Smooth muscle cell (in vitro differentiated cells): ENCODE measurements around the gene UQCR10. TPM values are rescaled to one million over a fixed set of nuclear protein-coding genes. Genes with fewer than 3 reads are reported as not detected.

ENCODE experiments used
- DNase-seq: peaks from one replicate; lab custom pipeline; 2025; ENCODE audit not compliant: unreplicated experiment; lab: John Stamatoyannopoulos, UW
- H2AFZ ChIP-seq: fragments of 200-600 bp; sonication (generic); 2 replicates; pipeline ENCODE4 v1.6.0; 2016; ENCODE audit warnings: antibody characterized with exemption, low read depth, mild to moderate bottlenecking
- H3F3A ChIP-seq: fragments of 200-600 bp; sonication (generic); 2 replicates; pipeline ENCODE4 v1.6.0; 2017; ENCODE audit warnings: antibody characterized with exemption, low read depth
- H3K27ac ChIP-seq: fragments of 200-600 bp; sonication (generic); 2 replicates; pipeline ENCODE4 v1.5.1; 2016; ENCODE audit warnings: low read depth, mild to moderate bottlenecking
- H3K27me3 ChIP-seq: fragments of 200-600 bp; sonication (generic); 2 replicates; pipeline ENCODE4 v1.6.1; 2016; ENCODE audit warnings: low read depth, mild to moderate bottlenecking
- H3K36me3 ChIP-seq: fragments of 200-600 bp; sonication (generic); 2 replicates; pipeline ENCODE4 v1.5.1; 2016; ENCODE audit warnings: low read depth
- H3K4me1 ChIP-seq: fragments of 200-600 bp; sonication (generic); 2 replicates; pipeline ENCODE4 v1.5.1; 2016; ENCODE audit warnings: low read depth
- H3K4me2 ChIP-seq: fragments of 200-600 bp; sonication (generic); 2 replicates; pipeline ENCODE4 v1.6.0; 2016; ENCODE audit warnings: mild to moderate bottlenecking
- H3K4me3 ChIP-seq: fragments of 200-600 bp; sonication (generic); 2 replicates; pipeline ENCODE4 v1.5.1; 2016; ENCODE audit warnings: mild to moderate bottlenecking
- H3K79me2 ChIP-seq: fragments of 200-600 bp; sonication (generic); 2 replicates; pipeline ENCODE4 v1.6.0; 2016; ENCODE audit warnings: low read depth, mild to moderate bottlenecking
- H3K9ac ChIP-seq: fragments of 200-600 bp; sonication (generic); 2 replicates; pipeline ENCODE4 v1.6.0; 2016; ENCODE audit warnings: low read depth
- H3K9me3 ChIP-seq: fragments of 200-600 bp; sonication (generic); replicated peaks from 2 replicates; pipeline ENCODE4 v1.5.1; 2016; ENCODE audit warnings: low read depth
- H4K20me1 ChIP-seq: fragments of 200-600 bp; sonication (generic); 2 replicates; pipeline ENCODE4 v1.6.0; 2016; ENCODE audit warnings: low read depth
- WGBS: methylation state at CpG from one replicate; pipeline ENCODE4 v1.1.7; 2016; ENCODE audit warnings: low lambda C conversion rate; 5-methylcytosine and 5-hydroxymethylcytosine counted together
- polyA plus RNA-seq: library from polyadenylated mRNA; unstranded; fragments of >200 nt; fragmentation: Nextera tagmentation; extraction: Ambion mirVana; gene quantifications from 2 replicates; pipeline ENCODE4 v1.2.1, GENCODE V29; 2016
- total RNA-seq: library from RNA; depleted of rRNA; stranded (reverse); fragments of >200 nt; gene quantifications from 2 replicates; pipeline ENCODE4 v1.2.3, GENCODE V29; 2014
- TF ChIP-seq, protein P1 (sequence below): fragments of 200-600 bp; sonication (generic); IDR thresholded peaks from 2 replicates; pipeline ENCODE4 v1.5.1; 2017; ENCODE audit warnings: borderline replicate concordance, mild to moderate bottlenecking, antibody characterized with exemption; ENCODE audit not compliant: insufficient read depth, poor library complexity, severe bottlenecking

Gene UQCR10
- total and polyA plus RNA-seq, 2 experiments from 2014 or later: 102 to 296 TPM

DNA sequence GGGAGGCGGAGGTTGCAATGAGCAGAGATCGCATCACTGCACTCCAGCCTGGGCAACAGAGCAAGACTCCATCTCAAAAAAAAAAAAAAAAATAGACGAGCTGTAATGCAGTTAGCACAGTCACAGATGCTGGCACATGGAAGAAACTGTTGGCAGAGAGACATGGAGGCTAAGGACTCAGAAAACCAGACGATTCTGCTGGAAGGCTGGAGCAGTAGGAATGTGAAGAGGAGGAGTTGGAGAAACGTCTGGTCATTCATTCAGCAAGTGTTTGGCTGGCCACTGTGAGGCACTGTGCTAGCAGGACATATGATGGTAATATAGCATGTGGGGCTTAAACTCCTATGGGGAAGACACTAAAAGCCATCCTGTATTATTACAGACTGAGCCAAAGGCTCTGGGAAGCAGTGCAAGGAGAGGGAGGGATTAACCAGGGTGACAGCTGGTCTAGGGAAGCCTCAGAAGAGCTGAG, 5.0 kb downstream of the UQCR10 start:
- peaks cover 5% of the 10 kb centered on the region for H3K36me3 ChIP-seq
- no peak overlapping the region for H3K4me2 ChIP-seq
- H3K27me3 ChIP-seq: no peaks in the 10 kb centered on the region
- H3K9ac ChIP-seq: no peak overlapping the region
- peaks cover 3% of the 10 kb centered on the region for H3F3A ChIP-seq
- H2AFZ ChIP-seq: no peak overlapping the region
- TF ChIP-seq, protein P1, sequence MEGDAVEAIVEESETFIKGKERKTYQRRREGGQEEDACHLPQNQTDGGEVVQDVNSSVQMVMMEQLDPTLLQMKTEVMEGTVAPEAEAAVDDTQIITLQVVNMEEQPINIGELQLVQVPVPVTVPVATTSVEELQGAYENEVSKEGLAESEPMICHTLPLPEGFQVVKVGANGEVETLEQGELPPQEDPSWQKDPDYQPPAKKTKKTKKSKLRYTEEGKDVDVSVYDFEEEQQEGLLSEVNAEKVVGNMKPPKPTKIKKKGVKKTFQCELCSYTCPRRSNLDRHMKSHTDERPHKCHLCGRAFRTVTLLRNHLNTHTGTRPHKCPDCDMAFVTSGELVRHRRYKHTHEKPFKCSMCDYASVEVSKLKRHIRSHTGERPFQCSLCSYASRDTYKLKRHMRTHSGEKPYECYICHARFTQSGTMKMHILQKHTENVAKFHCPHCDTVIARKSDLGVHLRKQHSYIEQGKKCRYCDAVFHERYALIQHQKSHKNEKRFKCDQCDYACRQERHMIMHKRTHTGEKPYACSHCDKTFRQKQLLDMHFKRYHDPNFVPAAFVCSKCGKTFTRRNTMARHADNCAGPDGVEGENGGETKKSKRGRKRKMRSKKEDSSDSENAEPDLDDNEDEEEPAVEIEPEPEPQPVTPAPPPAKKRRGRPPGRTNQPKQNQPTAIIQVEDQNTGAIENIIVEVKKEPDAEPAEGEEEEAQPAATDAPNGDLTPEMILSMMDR: peak; percentile 39
- peak overlapping the region; percentile 86 for H3K27ac ChIP-seq
- H3K4me3 ChIP-seq: no peak overlapping the region
- DNase-seq: no peak
- no peaks in the 10 kb centered on the region for H3K9me3 ChIP-seq
- peaks cover 24% of the 10 kb centered on the region for H3K79me2 ChIP-seq
- WGBS: 54% methylated on average over 5 of the region's 5 CpGs
- H4K20me1 ChIP-seq: no peaks in the 10 kb centered on the region
- peaks cover 9% of the 10 kb centered on the region for H3K4me1 ChIP-seq

GRCh38 chr22:29773233-29773632, 6.1 kb downstream of the UQCR10 start:
- H2AFZ ChIP-seq: no peak overlapping the region
- no peaks in the 10 kb centered on the region for H3K27me3 ChIP-seq
- peak overlapping the region; percentile 86 for H3K27ac ChIP-seq
- 37% methylated on average over 2 of the region's 2 CpGs for WGBS
- peaks cover 3% of the 10 kb centered on the region for H3F3A ChIP-seq
- peaks cover 4% of the 10 kb centered on the region for H3K4me1 ChIP-seq
- TF ChIP-seq, protein P1: no peak
- peaks cover 14% of the 10 kb centered on the region for H3K79me2 ChIP-seq
- DNase-seq: no peak
- H3K4me2 ChIP-seq: no peak overlapping the region
- H3K9me3 ChIP-seq: no peaks in the 10 kb centered on the region
- H4K20me1 ChIP-seq: no peaks in the 10 kb centered on the region
- no peak overlapping the region for H3K9ac ChIP-seq
- H3K4me3 ChIP-seq: no peak overlapping the region
- peaks cover 5% of the 10 kb centered on the region for H3K36me3 ChIP-seq

- H4K20me1 ChIP-seq: no peaks in the 10 kb centered on the region
- H3K4me2 ChIP-seq: peak overlapping the region; percentile 10
- H3K9me3 ChIP-seq: no peaks in the 10 kb centered on the region
- no peaks in the 10 kb centered on the region for H3F3A ChIP-seq
- WGBS: 93% methylated on average over 5 of the region's 5 CpGs
- TF ChIP-seq, protein P1: no peak
- H3K9ac ChIP-seq: peak overlapping the region; percentile 11
- DNase-seq: no peak
- no peak overlapping the region for H3K4me3 ChIP-seq
- H3K36me3 ChIP-seq: no peaks in the 10 kb centered on the region
- H3K4me1 ChIP-seq: peaks cover 14% of the 10 kb centered on the region
- peak overlapping the region; percentile 34 for H3K27ac ChIP-seq
- no peaks in the 10 kb centered on the region for H3K27me3 ChIP-seq
- H2AFZ ChIP-seq: no peak overlapping the region
- no peaks in the 10 kb centered on the region for H3K79me2 ChIP-seq
Observed at GRCh38 chr22:29780220-29780619, 13.1 kb downstream of the UQCR10 start.

DNA sequence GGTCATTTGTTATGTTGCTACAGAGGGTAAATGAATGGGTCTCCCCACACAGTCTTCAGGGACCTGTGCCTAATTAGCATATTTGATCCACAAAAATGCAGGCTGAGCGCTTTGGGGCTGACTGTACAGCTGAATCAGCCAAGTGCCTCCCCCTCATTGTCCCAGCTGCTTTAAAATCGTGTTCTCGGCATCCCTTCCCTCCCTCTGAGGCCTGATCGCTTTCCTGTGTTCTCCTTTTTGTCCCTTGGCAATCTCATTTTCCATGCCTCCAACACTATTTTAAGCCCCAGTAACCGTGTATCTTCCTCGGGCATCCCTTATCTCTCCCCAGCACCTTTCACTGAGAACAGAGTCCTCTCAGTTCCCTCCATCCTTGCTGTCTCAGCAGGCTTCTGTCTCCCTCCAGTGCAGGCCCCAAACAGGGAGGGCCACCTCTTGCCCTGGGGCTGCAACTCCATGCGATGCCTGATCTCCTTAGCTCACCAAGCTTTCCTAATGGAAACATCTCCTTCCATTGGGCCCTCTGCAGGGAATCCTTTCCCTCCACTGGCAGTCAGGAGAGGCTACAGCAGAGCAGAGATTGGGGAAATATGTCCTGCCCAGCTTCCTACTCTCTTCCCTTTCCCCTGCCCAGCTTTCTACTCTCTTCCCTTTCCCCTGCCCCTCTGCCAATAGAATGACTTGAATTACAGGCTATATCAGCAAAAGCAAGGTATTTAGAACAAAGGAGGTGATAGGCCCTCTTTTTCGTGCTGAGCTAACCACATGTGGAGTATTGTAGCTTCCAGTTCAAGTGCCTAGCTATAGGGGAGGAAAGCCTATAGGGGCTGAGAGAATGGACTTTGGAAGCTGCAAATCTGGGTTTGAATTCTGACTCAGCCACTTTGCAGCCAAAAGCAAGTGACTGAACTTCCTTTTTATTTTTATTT, 13.8 kb downstream of the UQCR10 start:
- Histone ChIP-seq H3K36me3 (no peaks in the 10 kb centered on the region), H3K4me2 (peak overlapping the region; percentile 50), H3K27ac (peak overlapping the region; percentile 91), H3K9me3 (no peaks in the 10 kb centered on the region), H4K20me1 (no peaks in the 10 kb centered on the region), H3K79me2 (no peaks in the 10 kb centered on the region), H3K27me3 (no peaks in the 10 kb centered on the region), H3F3A (no peaks in the 10 kb centered on the region), H3K4me3 (no peak overlapping the region), H3K4me1 (peaks cover 14% of the 10 kb centered on the region), H3K9ac (peak overlapping the region; percentile 56), H2AFZ (peak overlapping the region; percentile 79)
- TF ChIP-seq, protein P1: no peak
- no peak for DNase-seq
- WGBS: 15% methylated on average over 8 of the region's 8 CpGs
